ENCODE results near the gene TTC7B.

- TF ChIP-seq CTCF (IDR thresholded peaks at IDR 0.05; ENCODE audit: borderline replicate concordance, extremely low read depth, low read length, poor library complexity, severe bottlenecking) (no peak), EZH2 (IDR thresholded peaks at IDR 0.05; ENCODE audit: borderline replicate concordance, low read depth, low read length, severe bottlenecking) (no peak)
Measured at GRCh38 chr14:90489306-90489705, 326.9 kb downstream of the TTC7B start.
